Stimulated activated CD8-positive, alpha-beta memory T cell treated with anti-CD3 and anti-CD28 coated beads, Interleukin-4, amount 100 ng/mL, for 24 hours (primary cell): ENCODE data around the gene MCEE.
"Not testable (repeated sequence)": the region's sequence is repeated elsewhere in the genome, so short reads cannot be mapped to it uniquely, and the experiment has no call there.

Source experiments
- DNase-seq: peaks from one replicate; pipeline ENCODE4 v3.0.0-alpha.2; 2020; ENCODE audit warnings: low read depth

The MCEE gene

DNA sequence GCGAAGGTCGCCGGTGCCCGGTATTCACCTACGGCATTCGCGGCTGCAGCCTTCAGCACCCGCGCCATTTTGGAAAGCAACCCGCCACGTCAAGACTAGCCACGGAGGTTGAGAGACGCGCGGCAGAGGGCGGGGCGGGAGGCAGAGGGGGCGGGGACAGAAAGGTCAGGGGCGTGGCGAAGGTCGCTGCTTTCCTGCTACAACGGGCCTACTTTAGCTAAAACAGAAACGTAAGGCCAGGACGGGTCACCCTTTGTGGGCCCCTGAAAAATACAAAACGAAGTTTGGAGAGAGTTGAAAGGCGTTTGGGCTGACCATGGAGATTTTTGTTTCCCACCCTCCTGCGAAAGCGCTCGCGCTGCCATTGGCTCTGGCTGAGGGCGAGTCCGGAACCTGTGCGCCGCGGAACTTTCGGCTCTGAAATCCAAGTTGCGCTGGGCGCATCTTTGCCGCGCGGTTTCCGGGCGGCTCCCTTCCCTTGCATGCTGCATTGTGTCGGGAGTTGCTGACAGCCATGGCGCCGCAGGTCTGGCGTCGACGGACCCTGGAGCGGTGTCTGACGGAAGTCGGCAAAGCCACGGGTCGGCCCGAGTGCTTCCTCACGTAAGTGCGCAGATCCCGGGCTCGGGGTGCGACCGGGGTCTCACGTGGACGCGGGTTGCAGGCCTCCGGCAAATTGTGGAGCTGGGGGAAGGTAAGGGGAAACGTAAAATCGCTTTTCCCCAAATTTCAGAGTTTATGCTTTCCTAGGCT, at the start of gene MCEE, which contains the start of gene MPHOSPH10:
TSS of gene MCEE (minus strand) at position 78 of the 753 bp plus-strand sequence. CDS start at position 68, 10 bp downstream.
TSS of gene MPHOSPH10 (plus strand) at position 483 of the 753 bp plus-strand sequence. CDS start at position 515, 32 bp downstream.
- peak; percentile 85 for DNase-seq

- not testable (repeated sequence) for DNase-seq
Measured at GRCh38 chr2:71178836-71179235, 48.8 kb upstream of the MCEE start.

- DNase-seq = no peak
Measured at GRCh38 chr2:71174207-71174606, 44.2 kb upstream of the MCEE start.

DNA sequence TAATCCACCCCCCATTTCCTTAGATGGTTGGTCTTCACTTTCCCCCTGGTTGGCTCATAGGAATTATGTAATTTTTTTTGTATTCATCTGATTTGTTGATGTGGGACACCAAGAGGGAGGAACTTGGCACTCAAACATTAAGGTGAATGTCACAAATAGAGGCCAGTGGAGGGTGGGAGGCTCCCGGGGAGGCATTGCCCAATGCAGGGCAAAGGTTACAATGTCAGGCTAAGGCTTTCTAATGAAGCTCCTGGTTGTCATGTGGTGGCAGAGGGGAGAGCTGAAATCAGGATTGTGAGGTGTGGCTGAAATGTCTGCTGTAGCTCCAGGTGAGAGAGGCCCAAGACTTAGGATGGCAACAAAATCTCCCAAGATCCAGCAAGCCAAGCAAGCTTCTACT, 43.1 kb upstream of the MCEE start:
- no peak for DNase-seq

DNA sequence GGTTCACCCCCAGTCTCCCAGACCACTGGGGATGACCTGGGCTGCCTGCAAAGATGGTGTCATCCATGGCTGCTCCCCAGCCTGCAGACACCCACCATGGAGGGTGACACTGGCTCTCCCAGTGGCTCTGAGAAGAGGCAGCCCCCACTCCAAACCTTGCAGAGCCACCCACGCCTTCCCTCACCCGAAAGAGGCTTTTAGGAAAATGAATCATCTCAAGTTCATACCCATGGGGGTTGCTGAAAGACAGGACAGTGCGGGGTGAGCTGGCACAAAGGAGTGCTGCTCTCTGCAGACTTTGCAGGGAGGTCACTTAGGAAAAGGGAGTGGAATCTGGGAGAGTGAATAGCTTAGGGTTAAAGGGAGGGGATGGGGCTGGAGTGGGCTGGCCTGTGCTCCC, 36.8 kb upstream of the MCEE start:
- DNase-seq = no peak

DNA sequence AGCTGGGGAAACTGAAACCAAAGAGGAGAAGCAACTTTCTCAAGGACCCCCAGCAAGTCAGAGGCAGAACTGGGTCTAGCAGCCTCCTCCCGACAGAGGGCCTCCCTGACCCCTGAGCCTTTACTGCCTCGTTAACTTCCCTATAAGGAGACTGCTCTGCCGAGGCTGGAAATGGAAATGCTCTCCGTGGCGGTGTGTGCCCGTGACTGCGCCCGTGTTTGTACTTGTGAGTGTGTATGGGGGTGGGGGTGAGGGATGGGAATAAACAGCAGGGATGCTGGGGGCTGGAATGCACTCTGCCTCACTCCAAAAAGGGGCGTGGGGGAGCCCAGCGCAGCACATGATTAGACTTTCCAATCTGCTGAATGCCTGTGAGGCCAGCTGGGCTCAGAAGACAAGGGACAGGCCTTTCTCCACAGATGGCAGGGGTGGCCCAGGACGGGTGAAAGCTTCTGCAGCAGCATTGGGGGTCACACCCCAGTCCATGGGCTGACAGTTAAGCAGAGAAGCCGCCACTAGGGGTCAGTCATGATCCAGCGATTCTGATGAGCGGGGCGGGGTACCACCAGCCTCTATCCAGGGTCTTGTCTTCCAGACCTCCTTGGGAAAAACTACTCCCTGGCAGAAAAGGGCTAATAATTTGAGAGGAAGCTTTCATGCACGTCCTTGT, 27.2 kb upstream of the MCEE start:
- DNase-seq = peak; percentile 53

DNA sequence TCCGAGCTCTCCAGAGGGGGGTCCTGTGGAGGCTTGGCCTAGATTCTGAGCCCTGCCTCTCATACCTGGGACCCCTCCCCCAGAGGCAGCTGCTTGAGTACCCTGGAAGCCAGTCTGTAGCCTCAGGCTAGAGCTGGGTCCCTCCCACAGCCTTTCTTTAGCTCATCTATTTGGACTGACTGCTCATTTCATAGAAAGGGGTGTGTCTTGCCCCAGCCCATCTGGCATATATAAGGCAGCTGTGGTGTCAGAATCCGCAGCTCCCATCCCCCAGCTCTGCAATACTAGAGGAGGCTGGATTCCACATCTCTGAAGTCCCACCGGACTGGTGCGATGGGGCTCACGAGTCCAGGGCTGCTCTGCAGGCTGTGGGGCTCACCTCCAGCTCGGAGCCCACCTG, 26.5 kb upstream of the MCEE start:
- no peak for DNase-seq

GRCh38 chr2:71155846-71156245, 25.8 kb upstream of the MCEE start:
- DNase-seq = no peak

GRCh38 chr2:71154798-71155197, 24.8 kb upstream of the MCEE start:
- no peak for DNase-seq

DNA sequence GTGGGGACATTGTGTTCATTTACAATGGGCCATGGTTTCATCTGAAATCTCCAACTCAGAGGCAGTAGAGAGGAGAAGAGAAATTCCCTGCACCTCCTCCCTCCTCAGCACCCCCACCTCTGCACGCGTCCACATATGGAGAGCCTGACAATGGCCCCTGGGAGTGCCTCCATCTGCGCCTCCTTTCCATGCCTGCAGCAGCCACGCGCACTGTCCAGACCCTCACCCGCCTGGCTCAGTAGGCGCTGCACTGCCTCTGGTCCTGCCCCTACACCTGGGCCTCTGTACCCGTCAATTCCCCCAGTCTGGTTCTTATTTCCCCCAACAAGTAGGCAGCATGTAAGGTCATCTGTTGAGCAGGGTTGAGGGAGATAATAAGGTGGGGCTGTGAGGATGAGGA, 24.2 kb upstream of the MCEE start:
- DNase-seq = no peak

DNA sequence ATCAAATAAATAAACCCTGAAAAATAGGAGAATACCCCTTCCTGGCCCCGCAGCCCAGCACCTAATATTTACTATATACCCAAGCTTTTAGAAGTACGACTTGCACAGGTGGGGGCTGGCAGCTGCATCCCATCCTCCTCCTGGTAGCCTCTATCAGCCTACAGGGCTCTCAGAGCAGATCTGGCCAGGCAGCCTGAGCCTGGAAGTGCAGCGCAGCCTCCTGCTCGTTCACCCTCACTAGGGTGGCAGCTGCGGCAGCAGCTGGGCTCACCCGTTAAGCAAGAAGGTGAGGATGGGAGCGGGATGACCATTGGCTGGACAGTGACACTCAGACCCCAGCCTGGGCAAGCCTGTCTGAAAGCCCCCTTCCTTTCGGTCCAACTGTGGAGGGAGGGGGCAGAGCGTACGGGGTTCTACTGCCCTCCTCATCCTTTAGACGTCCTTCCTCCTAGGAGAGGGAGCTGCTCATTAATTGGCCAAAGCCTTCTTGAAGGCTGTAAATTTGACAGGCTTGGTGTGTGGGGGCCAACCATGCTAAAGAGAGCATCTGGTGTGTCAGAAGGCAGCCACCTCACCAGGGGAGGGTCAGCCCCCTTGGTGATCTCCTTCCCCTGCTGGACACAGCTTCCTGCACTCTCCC, 23.7 kb upstream of the MCEE start:
- DNase-seq = no peak

GRCh38 chr2:71151620-71152019, 21.6 kb upstream of the MCEE start:
- no peak for DNase-seq

GRCh38 chr2:71150082-71150816, 20.2 kb upstream of the MCEE start:
- DNase-seq = no peak

- no peak for DNase-seq
Measured at GRCh38 chr2:71148506-71149063, 18.6 kb upstream of the MCEE start.

DNA sequence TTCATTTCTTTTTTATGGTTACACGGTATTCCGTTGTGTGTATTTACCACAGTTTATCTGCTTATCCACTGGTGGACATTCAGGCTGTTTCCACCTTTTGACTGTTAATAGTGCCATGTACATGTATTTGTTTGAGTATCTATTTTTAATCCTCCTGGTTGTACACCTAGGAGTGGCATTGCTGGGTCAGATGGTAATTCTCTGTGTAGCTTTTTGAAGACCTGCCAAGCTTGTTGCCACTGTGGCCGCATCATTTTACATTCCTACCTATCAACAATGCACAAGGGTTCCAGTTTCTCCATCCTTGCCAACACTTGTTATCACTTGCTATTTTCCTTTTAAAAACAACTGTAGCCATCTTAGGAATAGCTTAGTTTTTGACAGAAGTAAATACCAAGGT, 13.8 kb upstream of the MCEE start:
- no peak for DNase-seq

- DNase-seq = no peak
Measured at GRCh38 chr2:71136174-71136573, 6.1 kb upstream of the MCEE start.

DNA sequence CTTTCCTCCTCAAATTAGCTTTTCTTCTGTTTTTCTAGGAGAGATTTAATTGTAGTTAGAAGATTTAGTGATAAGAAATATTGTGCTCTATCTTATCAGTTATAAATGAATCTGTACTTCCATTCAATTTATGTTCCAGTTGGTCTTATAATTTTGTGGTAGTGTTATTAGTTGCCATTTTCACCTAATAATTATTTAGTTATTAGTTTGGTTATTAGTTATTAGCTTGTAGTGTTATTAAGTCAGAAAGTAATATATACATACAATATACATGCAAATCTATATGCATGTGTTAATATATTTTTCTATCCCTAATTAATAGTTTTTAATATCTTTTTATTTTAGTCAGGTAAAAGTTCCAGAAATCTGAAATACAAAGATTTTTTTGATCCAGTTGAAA, 3.6 kb upstream of the MCEE start:
- DNase-seq = no peak

DNA sequence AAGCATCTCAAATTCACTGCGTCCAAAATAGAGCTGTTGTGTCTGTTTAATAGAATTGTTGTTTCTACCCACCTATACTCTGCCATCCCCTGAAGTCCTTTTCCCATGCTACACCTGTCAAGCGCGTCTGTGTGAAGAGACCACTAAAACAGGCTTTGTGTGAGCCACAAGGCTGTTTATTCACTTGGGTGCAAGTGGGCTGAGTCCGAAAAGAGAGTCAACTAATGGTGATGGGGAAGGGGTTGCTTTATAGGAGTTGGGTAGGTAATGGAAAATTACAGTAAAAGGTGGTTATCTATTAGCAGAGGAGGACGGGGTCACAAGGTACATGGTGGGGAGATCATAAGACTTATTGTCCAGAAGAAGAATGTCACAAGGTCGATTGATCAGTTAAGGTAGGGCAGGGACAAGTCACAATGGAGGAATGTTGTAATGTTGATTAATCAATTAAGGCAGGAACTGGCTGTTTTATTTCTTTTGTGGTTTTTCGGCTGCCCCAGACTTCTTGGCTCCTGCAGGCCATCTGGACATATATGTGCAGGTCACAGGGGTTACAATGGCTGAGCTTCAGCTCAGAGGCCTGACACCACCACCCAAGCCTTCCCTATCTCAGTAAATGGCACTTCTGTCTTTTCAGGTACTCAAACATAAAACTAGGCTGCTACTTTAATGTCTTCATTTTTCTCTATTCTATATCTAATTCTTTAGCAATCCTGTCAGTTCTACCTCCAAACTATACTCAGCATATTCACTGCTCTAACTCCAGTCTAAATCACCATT, 1.5 kb upstream of the MCEE start:
- not testable (repeated sequence) for DNase-seq

DNA sequence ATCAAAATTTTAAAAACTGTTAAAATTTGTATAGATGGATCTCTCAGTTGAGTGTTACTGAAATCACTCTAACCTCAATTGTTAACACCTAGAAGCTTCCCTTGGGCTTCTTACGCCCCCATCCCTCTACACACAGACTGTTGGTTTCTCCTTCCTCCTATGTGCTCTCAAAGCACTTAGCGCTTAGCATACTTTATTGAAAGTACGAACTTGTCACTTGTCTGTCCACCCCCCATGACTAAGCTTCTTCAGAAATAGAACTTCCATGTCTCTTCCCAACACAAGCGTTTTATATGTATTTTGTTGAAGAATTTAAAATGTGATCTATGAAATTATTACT, 846 bp upstream of the MCEE start:
- DNase-seq = no peak

DNA sequence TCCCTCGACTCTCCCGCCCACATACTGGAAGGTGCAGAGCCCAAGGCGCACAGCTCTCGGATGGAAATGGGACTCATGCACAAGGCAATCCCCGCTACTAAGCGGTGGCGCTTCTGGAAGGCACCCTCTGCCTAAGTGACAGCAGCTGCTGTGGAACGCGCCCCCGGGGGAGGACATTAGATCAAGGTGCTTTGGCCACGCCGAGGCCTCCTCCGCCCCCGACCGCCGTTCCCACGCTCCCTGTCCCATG, 202 bp downstream of the MCEE start:
- DNase-seq = no peak

GRCh38 chr2:71129114-71129901, 721 bp downstream of the MCEE start:
- DNase-seq = no peak
